Endothelial cell of umbilical vein (primary cell): Measurements from ENCODE around the gene TMEM98.

ENCODE experiments used
- EZH2 ChIP-seq: IDR thresholded peaks from 2 replicates; pipeline ENCODE4 v1.6.1; 2012; ENCODE audit warnings: borderline replicate concordance, low read depth, mild to moderate bottlenecking, moderate library complexity, low read length, inconsistent platforms; ENCODE audit not compliant: severe bottlenecking
- FOS ChIP-seq: IDR thresholded peaks from 2 replicates; pipeline ENCODE4 v1.6.1; 2011; ENCODE audit warnings: mild to moderate bottlenecking, low read length, moderate library complexity, borderline replicate concordance; ENCODE audit not compliant: insufficient read depth
- GATA2 ChIP-seq: IDR thresholded peaks from 2 replicates; pipeline ENCODE4 v1.7.0; 2011; ENCODE audit warnings: low read depth, mild to moderate bottlenecking, moderate library complexity, mixed read lengths, low read length; ENCODE audit not compliant: insufficient read length, insufficient read depth
- JUN ChIP-seq: IDR thresholded peaks from 2 replicates; pipeline ENCODE4 v1.6.1; 2011; ENCODE audit warnings: borderline replicate concordance, low read depth; ENCODE audit not compliant: insufficient read length, insufficient read depth
- MYC ChIP-seq: IDR thresholded peaks from one replicate; pipeline ENCODE4 v1.6.1; 2011; ENCODE audit warnings: mild to moderate bottlenecking, low read depth, low read length
- POLR2A ChIP-seq: IDR thresholded peaks from 2 replicates; pipeline ENCODE4 v1.6.1; 2012; ENCODE audit warnings: low read depth, mild to moderate bottlenecking, control low read depth, low read length
- POLR2AphosphoS5 ChIP-seq: IDR thresholded peaks from 2 replicates; pipeline ENCODE4 v1.6.1; 2012; ENCODE audit warnings: low read depth, mild to moderate bottlenecking, control low read depth, low read length, moderate library complexity; ENCODE audit not compliant: insufficient read depth
- TF ChIP-seq, protein P1 (sequence below), 2 donors: IDR thresholded peaks; 1 replicate in 1 of 2; 2 replicates in 1 of 2; pipeline ENCODE4 v1.5.1; 2011; ENCODE audit warnings: low read length in 2 of 2, mild to moderate bottlenecking in 2 of 2, moderate library complexity in 2 of 2, control low read depth in 1 of 2, inconsistent platforms in 1 of 2, low read depth in 1 of 2; ENCODE audit not compliant: insufficient read depth in 1 of 2; ENCODE audit errors: extremely low read depth in 1 of 2
- TF ChIP-seq, protein P2 (sequence below): IDR thresholded peaks from 2 replicates; pipeline ENCODE4 v1.6.1; 2011; ENCODE audit not compliant: insufficient read depth, insufficient read length

DNA sequence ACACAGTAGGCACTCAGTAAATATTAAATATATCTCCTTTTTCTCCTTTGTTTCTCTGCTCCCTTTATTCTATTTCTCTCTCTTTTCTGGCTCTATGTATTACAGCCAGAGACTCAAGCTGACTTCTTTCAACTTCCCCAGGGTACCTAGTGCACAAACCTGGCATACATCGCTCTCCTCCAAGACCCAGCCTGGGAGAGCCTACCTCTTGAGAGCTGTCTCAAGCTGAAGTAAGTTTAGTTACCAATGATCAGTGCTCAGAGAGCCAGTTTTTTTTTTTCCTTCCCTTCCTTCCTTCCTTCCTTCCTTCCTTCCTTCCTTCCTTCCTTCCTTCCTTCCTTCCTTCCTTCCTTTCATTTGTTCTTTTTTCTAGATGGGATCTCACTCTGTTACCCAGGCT lies 19.8 kb downstream of the TMEM98 start:
- TF ChIP-seq POLR2A: no peak
- no peak for TF ChIP-seq POLR2AphosphoS5
- TF ChIP-seq, protein P1, sequence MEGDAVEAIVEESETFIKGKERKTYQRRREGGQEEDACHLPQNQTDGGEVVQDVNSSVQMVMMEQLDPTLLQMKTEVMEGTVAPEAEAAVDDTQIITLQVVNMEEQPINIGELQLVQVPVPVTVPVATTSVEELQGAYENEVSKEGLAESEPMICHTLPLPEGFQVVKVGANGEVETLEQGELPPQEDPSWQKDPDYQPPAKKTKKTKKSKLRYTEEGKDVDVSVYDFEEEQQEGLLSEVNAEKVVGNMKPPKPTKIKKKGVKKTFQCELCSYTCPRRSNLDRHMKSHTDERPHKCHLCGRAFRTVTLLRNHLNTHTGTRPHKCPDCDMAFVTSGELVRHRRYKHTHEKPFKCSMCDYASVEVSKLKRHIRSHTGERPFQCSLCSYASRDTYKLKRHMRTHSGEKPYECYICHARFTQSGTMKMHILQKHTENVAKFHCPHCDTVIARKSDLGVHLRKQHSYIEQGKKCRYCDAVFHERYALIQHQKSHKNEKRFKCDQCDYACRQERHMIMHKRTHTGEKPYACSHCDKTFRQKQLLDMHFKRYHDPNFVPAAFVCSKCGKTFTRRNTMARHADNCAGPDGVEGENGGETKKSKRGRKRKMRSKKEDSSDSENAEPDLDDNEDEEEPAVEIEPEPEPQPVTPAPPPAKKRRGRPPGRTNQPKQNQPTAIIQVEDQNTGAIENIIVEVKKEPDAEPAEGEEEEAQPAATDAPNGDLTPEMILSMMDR (IDR thresholded peaks at IDR 0.05; ENCODE audit: extremely low read depth in 1 of 2, insufficient read depth in 1 of 2, low read depth in 1 of 2, low read length in 2 of 2): no peak
- TF ChIP-seq JUN: no peak
- no peak for TF ChIP-seq EZH2
- TF ChIP-seq, protein P2, sequence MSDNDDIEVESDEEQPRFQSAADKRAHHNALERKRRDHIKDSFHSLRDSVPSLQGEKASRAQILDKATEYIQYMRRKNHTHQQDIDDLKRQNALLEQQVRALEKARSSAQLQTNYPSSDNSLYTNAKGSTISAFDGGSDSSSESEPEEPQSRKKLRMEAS: no peak
- TF ChIP-seq MYC: no peak
- TF ChIP-seq FOS: no peak
- TF ChIP-seq GATA2: no peak
